Measurements from ENCODE around the gene NME5. TPM values are rescaled to one million over a fixed set of nuclear protein-coding genes. Genes with fewer than 3 reads are reported as not detected.
"Not testable (repeated sequence)": the region's sequence is repeated elsewhere in the genome, so short reads cannot be mapped to it uniquely, and the experiment has no call there.

The NME5 gene
- total and polyA plus RNA-seq, 10 donors = 0.13 to 1.3 (median 0.51) TPM; not detected in 4

DNA sequence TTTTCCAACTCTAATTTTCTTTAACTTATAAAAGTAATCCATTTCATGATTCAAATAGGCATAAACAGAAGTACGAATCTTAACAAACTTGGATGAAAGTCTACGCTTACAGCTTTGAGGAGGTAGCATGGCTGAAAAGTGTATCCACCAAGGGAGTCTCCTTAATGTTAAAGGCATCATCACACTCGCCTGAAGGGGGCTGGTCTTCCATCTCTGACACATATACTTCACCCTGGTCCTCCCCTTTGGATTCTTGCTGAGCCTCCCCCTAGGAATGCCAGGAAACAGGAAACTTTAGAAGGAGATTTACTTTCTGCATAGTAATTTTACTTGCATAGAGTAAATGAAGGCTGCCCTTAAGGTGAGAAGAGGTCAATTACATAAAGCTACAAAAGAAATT lies 10.3 kb upstream of the NME5 start:
- TF ChIP-seq, protein P1, sequence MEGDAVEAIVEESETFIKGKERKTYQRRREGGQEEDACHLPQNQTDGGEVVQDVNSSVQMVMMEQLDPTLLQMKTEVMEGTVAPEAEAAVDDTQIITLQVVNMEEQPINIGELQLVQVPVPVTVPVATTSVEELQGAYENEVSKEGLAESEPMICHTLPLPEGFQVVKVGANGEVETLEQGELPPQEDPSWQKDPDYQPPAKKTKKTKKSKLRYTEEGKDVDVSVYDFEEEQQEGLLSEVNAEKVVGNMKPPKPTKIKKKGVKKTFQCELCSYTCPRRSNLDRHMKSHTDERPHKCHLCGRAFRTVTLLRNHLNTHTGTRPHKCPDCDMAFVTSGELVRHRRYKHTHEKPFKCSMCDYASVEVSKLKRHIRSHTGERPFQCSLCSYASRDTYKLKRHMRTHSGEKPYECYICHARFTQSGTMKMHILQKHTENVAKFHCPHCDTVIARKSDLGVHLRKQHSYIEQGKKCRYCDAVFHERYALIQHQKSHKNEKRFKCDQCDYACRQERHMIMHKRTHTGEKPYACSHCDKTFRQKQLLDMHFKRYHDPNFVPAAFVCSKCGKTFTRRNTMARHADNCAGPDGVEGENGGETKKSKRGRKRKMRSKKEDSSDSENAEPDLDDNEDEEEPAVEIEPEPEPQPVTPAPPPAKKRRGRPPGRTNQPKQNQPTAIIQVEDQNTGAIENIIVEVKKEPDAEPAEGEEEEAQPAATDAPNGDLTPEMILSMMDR (IDR thresholded peaks at IDR 0.05 in 8 of 11, conservative IDR thresholded peaks at IDR 0.05 in 3 of 11) = no peak
- no peaks in the 10 kb centered on the region for H3K9me3 ChIP-seq
- H3K4me1 ChIP-seq = no peaks in the 10 kb centered on the region
- intact Hi-C loops (cut with DNase I; ENCODE audit: low total_unique reads) = no loop called here
- H3K4me3 ChIP-seq = no peak overlapping the region
- H3K36me3 ChIP-seq = no peaks in the 10 kb centered on the region
- no peak for DNase-seq
- no peak overlapping the region for H3K27ac ChIP-seq
- no peaks in the 10 kb centered on the region for H3K27me3 ChIP-seq (replicated peaks in 1 of 7)
- WGBS, 5 donors = 43 to 76% (median 54%) methylated on average over 3 of the region's 3 CpGs

DNA sequence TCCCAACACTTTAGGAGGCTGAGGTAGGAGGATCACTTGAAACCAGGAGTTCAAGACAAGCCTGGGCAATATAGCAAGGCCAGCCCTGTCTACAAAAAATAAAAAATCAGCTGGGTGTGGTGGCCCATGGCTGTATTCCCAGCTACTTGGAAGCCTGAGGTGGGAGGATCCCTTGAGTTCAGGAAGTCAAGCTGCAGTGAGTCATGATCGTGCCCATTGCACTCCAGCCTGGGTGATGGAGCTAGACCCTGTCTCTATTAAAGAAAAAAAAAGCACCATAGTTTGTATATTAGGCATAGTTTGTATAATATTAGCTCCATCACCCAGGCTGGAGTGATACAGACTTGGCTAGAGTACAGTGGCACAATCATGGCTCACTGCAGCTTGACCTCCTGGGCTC lies 9.6 kb upstream of the NME5 start:
- intact Hi-C loops (cut with DNase I; ENCODE audit: low total_unique reads) = no loop called here
- TF ChIP-seq POLR2AphosphoS5 (IDR thresholded peaks at IDR 0.05) = no peak
- no peak overlapping the region for H3K27ac ChIP-seq
- H3K36me3 ChIP-seq = no peaks in the 10 kb centered on the region
- no peaks in the 10 kb centered on the region for H3K27me3 ChIP-seq (replicated peaks in 1 of 7)
- no peak for DNase-seq
- WGBS, 5 donors = 35 to 60% (median 50%) methylated on average over 1 of the region's 1 CpG
- H3K4me3 ChIP-seq = no peak overlapping the region
- H3K4me1 ChIP-seq = no peaks in the 10 kb centered on the region
- H3K9me3 ChIP-seq = no peaks in the 10 kb centered on the region

DNA sequence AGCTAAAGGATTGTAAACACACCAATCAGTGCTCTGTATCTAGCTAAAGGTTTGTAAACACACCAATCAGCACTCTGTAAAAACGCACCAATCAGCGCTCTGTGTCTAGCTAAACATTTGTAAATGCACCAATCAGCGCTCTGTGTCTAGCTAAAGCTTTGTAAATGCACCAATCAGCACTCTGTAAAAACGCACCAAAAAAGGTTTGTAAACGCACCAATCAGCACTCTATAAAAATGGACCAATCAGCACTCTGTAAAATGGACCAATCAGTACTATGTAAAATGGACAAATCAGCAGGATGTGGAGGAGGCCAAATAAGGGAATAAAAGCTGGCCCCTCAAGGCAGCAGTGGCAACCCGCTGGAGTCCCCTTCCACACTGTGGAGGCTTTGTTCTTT lies 4.3 kb upstream of the NME5 start:
- DNase-seq; intact Hi-C loops (cut with DNase I; ENCODE audit: low total_unique reads); H3K4me3 ChIP-seq; H3K9me3 ChIP-seq; H3K27ac ChIP-seq; H3K36me3 ChIP-seq: not testable (repeated sequence)
- WGBS, 5 donors = 89 to 93% (median 91%) methylated on average over 6 of the region's 6 CpGs
- peaks cover 0 to 12% (median 0%) of the 10 kb centered on the region in 7 donors for H3K27me3 ChIP-seq (replicated peaks in 1 of 7)
- H3K4me1 ChIP-seq = peaks cover 0 to 13% (median 4%) of the 10 kb centered on the region in 6 donors

DNA sequence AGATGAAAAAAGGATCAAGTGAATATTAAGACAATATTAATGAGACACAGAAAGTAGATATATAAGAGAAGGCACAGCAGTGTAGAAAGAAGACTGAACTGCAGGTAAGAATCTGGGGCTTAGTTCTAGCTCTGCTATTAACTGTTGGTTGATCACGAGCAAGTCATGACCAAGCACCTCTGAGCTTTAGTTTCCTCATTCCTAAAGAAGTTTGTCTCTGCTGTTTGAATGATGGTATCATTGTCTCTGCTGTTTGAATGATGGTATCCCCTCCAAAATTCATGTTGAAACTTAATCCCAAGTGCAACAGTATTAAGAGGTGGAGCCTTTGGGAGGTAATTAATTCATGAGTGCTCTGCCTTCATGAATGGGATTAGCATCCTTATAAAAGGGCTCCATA lies 2.5 kb upstream of the NME5 start:
- WGBS, 5 donors = 52 to 75% (median 60%) methylated on average over 1 of the region's 1 CpG
- intact Hi-C loops (cut with DNase I; ENCODE audit: low total_unique reads) = no loop called here
- H3K4me1 ChIP-seq = peaks cover 0 to 14% (median 5%) of the 10 kb centered on the region in 6 donors
- H3K27ac ChIP-seq = no peak overlapping the region
- TF ChIP-seq, protein P1 (IDR thresholded peaks at IDR 0.05 in 8 of 11, conservative IDR thresholded peaks at IDR 0.05 in 3 of 11) = no peak
- TF ChIP-seq POLR2A (IDR thresholded peaks at IDR 0.05) (no peak), POLR2AphosphoS5 (IDR thresholded peaks at IDR 0.05) (no peak)
- DNase-seq = no peak
- no peaks in the 10 kb centered on the region for H3K9me3 ChIP-seq
- H3K4me3 ChIP-seq = no peak overlapping the region
- H3K27me3 ChIP-seq (replicated peaks in 1 of 7) = peaks cover 0 to 26% (median 0%) of the 10 kb centered on the region in 7 donors
- H3K36me3 ChIP-seq = no peaks in the 10 kb centered on the region

DNA sequence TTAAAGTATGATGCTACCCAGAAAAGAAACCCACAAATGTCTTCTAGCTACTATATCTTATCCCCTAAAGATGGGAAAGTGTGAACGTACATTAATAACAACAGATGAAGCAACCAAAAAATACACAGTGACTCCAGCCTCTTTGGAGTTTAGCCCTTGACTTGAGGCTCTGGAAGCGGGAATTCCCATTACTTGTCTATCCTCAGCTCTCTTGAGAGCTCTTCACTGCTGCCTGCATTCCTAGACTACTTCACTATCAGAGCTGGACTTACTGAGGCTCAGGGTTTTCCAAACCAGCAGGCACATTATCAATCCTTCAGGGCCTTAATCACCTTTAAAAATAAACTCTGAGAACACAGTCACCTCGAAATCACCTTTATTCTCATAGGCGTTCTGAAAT lies 1.0 kb upstream of the NME5 start:
- H3K4me3 ChIP-seq = no peak overlapping the region
- DNase-seq = no peak
- peaks cover 0 to 29% (median 0%) of the 10 kb centered on the region in 7 donors for H3K27me3 ChIP-seq (replicated peaks in 1 of 7)
- H3K27ac ChIP-seq = no peak overlapping the region
- no peaks in the 10 kb centered on the region for H3K36me3 ChIP-seq
- H3K4me1 ChIP-seq = peaks cover 0 to 14% (median 5%) of the 10 kb centered on the region in 6 donors
- TF ChIP-seq, protein P1 (IDR thresholded peaks at IDR 0.05 in 8 of 11, conservative IDR thresholded peaks at IDR 0.05 in 3 of 11) = no peak
- TF ChIP-seq POLR2AphosphoS5 (IDR thresholded peaks at IDR 0.05) (no peak), POLR2A (IDR thresholded peaks at IDR 0.05) (no peak)
- intact Hi-C loops (cut with DNase I; ENCODE audit: low total_unique reads) = no loop called here
- 77 to 85% (median 77%) methylated on average over 4 of the region's 4 CpGs for WGBS, 5 donors
- no peaks in the 10 kb centered on the region for H3K9me3 ChIP-seq
